Psoas muscle (tissue), 8 donors: ENCODE measurements around the gene TSPAN11. TPM values are rescaled to one million over a fixed set of nuclear protein-coding genes. Genes with fewer than 3 reads are reported as not detected.

Source experiments
- ATAC-seq, 4 donors: fragments of 200-7000 bp; cut with Tn5 transposase; one replicate each; pipeline ENCODE4 v1.9.1; 2020; ENCODE audit warnings: moderate library complexity in 3 of 4, mild to moderate bottlenecking in 2 of 4
- DNase-seq, 2 donors: peaks; one replicate each; pipeline ENCODE4 v3.0.0-alpha.2; 2020
- H3K27ac ChIP-seq: fragments of 200-600 bp; one replicate; pipeline ENCODE4 v1.8.0; 2022
- H3K27me3 ChIP-seq, 3 donors: fragments of 200-600 bp in 1 of 3; one replicate each; pipeline versions ENCODE4 v1.6.1 to v1.8.0; 2013 to 2022; ENCODE audit warnings: low read length in 2 of 3, mild to moderate bottlenecking in 2 of 3, moderate library complexity in 1 of 3; ENCODE audit not compliant: insufficient read depth in 3 of 3
- H3K36me3 ChIP-seq, 2 donors: fragments of 200-600 bp in 1 of 2; one replicate each; pipeline versions ENCODE4 v1.6.1 to v1.8.0; 2013 to 2022; ENCODE audit warnings: low read depth in 1 of 2, mild to moderate bottlenecking in 1 of 2, moderate library complexity in 1 of 2; ENCODE audit not compliant: insufficient read depth in 1 of 2
- H3K4me1 ChIP-seq: fragments of 200-600 bp; one replicate; pipeline ENCODE4 v1.8.0; 2022
- H3K4me3 ChIP-seq: fragments of 200-600 bp; one replicate; pipeline ENCODE4 v1.8.0; 2022; ENCODE audit warnings: mild to moderate bottlenecking
- H3K9me3 ChIP-seq: fragments of 200-600 bp; one replicate; pipeline ENCODE4 v1.8.0; 2022
- CTCF ChIP-seq: fragments of 200-600 bp; IDR thresholded peaks from one replicate; pipeline ENCODE4 v1.8.0; 2022; ENCODE audit warnings: antibody characterized with exemption
- WGBS, 3 donors: extraction: QIAGEN DNeasy Blood & Tissue Kit; methylation state at CpG; one replicate each; pipeline versions ENCODE4 v1.1.6 to v1.1.7; 2013; 5-methylcytosine and 5-hydroxymethylcytosine counted together
- intact Hi-C, 2 donors: fragments of 100-400 bp; cut with DNase I; formaldehyde crosslinking; loops; one replicate each; pipeline versions ENCODE4 v1.11.0 to v1.14.2; 2022
- polyA plus RNA-seq, 3 donors: library from polyadenylated mRNA; stranded (reverse); fragments of 200-250 nt; gene quantifications; one replicate each; pipeline ENCODE4 v1.2.3, GENCODE V29; 2013
- total RNA-seq, 4 donors: library from RNA; stranded (reverse); fragmentation: NEBNext Ultra II Directional in 2 of 4; extraction: Animal tissue kit (Norgen Biotek cat#: 25700) in 2 of 4; gene quantifications; one replicate each; pipeline versions ENCODE4 v1.2.1 to v1.2.4, GENCODE V29; 2021 to 2023
- donor health status: healthy with polysubstance abuse.
- donor health status: DM: no; HTN: no; CAD: no; lungs with moderate emphysema.
- donor health status: Bipolar disorder and iron deficiency.
- donor health status: healthy.
- donor health status: DM: yes; HTN: yes; CAD: no.
- donor health status: DM: no; HTN: no; CAD: no.
- donor health status: DM: no; HTN: no; CAD: no.
- donor health status: DM: yes; HTN: yes; CAD: no.

TSPAN11 gene
- total and polyA plus RNA-seq, 7 donors: 0.05 to 0.24 (median 0.14) TPM; not detected in 1

GRCh38 chr12:31001581-31002360, 75.2 kb downstream of the TSPAN11 start:
- peak in 1 of 2 donors; percentile 6 for DNase-seq
- H3K4me1 ChIP-seq: no peaks in the 10 kb centered on the region
- intact Hi-C loops: no loop called here
- ATAC-seq: no peak
- no peak overlapping the region for H3K4me3 ChIP-seq
- H3K27ac ChIP-seq: no peak overlapping the region
- no peak for TF ChIP-seq CTCF
- no peaks in the 10 kb centered on the region for H3K9me3 ChIP-seq
- 83 to 89% (median 85%) methylated on average over 9 of the region's 9 CpGs for WGBS, 3 donors
- H3K27me3 ChIP-seq: no peaks in the 10 kb centered on the region
- no peaks in the 10 kb centered on the region for H3K36me3 ChIP-seq

GRCh38 chr12:31002361-31002725, 75.8 kb downstream of the TSPAN11 start:
- intact Hi-C loops: no loop called here
- H3K9me3 ChIP-seq: no peaks in the 10 kb centered on the region
- no peaks in the 10 kb centered on the region for H3K36me3 ChIP-seq
- DNase-seq (no peak), ATAC-seq (no peak)
- no peak overlapping the region for H3K4me3 ChIP-seq
- no peak for TF ChIP-seq CTCF
- H3K27ac ChIP-seq: no peak overlapping the region
- H3K27me3 ChIP-seq: no peaks in the 10 kb centered on the region
- H3K4me1 ChIP-seq: no peaks in the 10 kb centered on the region
- WGBS, 3 donors: 74 to 77% (median 75%) methylated on average over 5 of the region's 5 CpGs

- H3K27ac ChIP-seq: no peak overlapping the region
- ATAC-seq (no peak), DNase-seq (no peak)
Measured at GRCh38 chr12:31002999-31003398, 76.5 kb downstream of the TSPAN11 start.

GRCh38 chr12:31003861-31004640, 77.5 kb downstream of the TSPAN11 start:
- no peak overlapping the region for H3K4me3 ChIP-seq
- DNase-seq: no peak

More at GRCh38 chr12:31002999-31003398, 76.5 kb downstream of the TSPAN11 start:
- H3K4me3 ChIP-seq: no peak overlapping the region
- 72 to 88% (median 78%) methylated on average over 1 of the region's 1 CpG for WGBS, 3 donors
- no peaks in the 10 kb centered on the region for H3K36me3 ChIP-seq
- no peak for TF ChIP-seq CTCF
- no peaks in the 10 kb centered on the region for H3K9me3 ChIP-seq
- no peaks in the 10 kb centered on the region for H3K4me1 ChIP-seq
- intact Hi-C loops: no loop called here
- no peaks in the 10 kb centered on the region for H3K27me3 ChIP-seq

More at GRCh38 chr12:31003861-31004640, 77.5 kb downstream of the TSPAN11 start:
- no peaks in the 10 kb centered on the region for H3K27me3 ChIP-seq
- no peaks in the 10 kb centered on the region for H3K36me3 ChIP-seq
- 94 to 97% (median 96%) methylated on average over 7 of the region's 7 CpGs for WGBS, 3 donors
- TF ChIP-seq CTCF: no peak
- no peak overlapping the region for H3K27ac ChIP-seq
- ATAC-seq: no peak
- H3K4me1 ChIP-seq: no peaks in the 10 kb centered on the region
- intact Hi-C loops: no loop called here
- H3K9me3 ChIP-seq: no peaks in the 10 kb centered on the region
